DMS153 (cell line): ENCODE results near the gene CXCR2.

Source experiments
- DNase-seq: peaks from one replicate; lab custom pipeline; 2025; lab: John Stamatoyannopoulos, UW

Gene CXCR2

GRCh38 chr2:218186355-218186766, 60.5 kb downstream of the CXCR2 start:
- DNase-seq, result peak; percentile 64
